ENCODE data around the gene THRA. TPM values are rescaled to one million over a fixed set of nuclear protein-coding genes. Genes with fewer than 3 reads are reported as not detected.

The THRA gene
- total and polyA plus RNA-seq, 2 donors (not counting 3 experiments of a cell fraction or from before 2014, with no cell fraction given), result 17.4 to 29.6 TPM

- H3K9ac ChIP-seq (replicated peaks; ENCODE audit: extremely low read depth, insufficient read depth, low read length), result peak within 1 kb of the TSS; percentile 46
- no peaks in the 10 kb centered on the region for H3K27me3 ChIP-seq (ENCODE audit: control insufficient read depth in 2 of 2, insufficient read depth in 2 of 2, low read length in 2 of 2)
- H3K4me3 ChIP-seq (replicated peaks in 1 of 3; ENCODE audit: insufficient read depth in 1 of 3, low read depth in 1 of 3, low read length in 3 of 3), result peak within 1 kb of the TSS in 1 of 3 experiments; percentile 5
- peak within 1 kb of the TSS; percentile 49 for H3K4me2 ChIP-seq (ENCODE audit: insufficient read depth, low read length)
- peak; percentile 31 for DNase-seq (ENCODE audit: low read depth, low spot score)
- peaks cover 56% of the 10 kb centered on the region for H3K4me1 ChIP-seq (ENCODE audit: control insufficient read depth, extremely low read depth, insufficient read depth, low read length)
- TF ChIP-seq FOS (IDR thresholded peaks at IDR 0.05; ENCODE audit: borderline replicate concordance, insufficient read depth, low read length) (no peak), MAX (IDR thresholded peaks at IDR 0.05; ENCODE audit: insufficient read depth, insufficient read length) (no peak), POLR2AphosphoS5 (IDR thresholded peaks at IDR 0.05; ENCODE audit: insufficient read depth, low read depth, low read length) (peak; percentile 43), GATA2 (IDR thresholded peaks at IDR 0.05; ENCODE audit: insufficient read depth, insufficient read length, low read depth, low read length) (no peak), EZH2 (IDR thresholded peaks at IDR 0.05; ENCODE audit: borderline replicate concordance, low read depth, low read length, severe bottlenecking) (no peak), JUN (IDR thresholded peaks at IDR 0.05; ENCODE audit: borderline replicate concordance, insufficient read depth, insufficient read length, low read depth) (no peak), MYC (IDR thresholded peaks at IDR 0.05; ENCODE audit: low read depth, low read length) (no peak), POLR2A (IDR thresholded peaks at IDR 0.05; ENCODE audit: low read depth, low read length) (no peak)
- H3K9me3 ChIP-seq (replicated peaks; ENCODE audit: control insufficient read depth, insufficient read depth, low read length), result no peaks in the 10 kb centered on the region
- ChIA-PET POLR2A (interaction anchor here (0.6 to 1.2 kb wide), 3 partner anchors 11 to 280 kb away, joined by 3 to 6 read pairs (median 5); no protein-coding TSS in a partner anchor), CTCF (interaction anchor here (1.2 to 10.7 kb wide), 13 partner anchors 11 to 152 kb away, joined by 3 to 246 read pairs (median 10); partner anchors contain the start of genes MED24, MSL1 and PSMD3)
- no peaks in the 10 kb centered on the region for H3K9me1 ChIP-seq (replicated peaks; ENCODE audit: control insufficient read depth, extremely low read depth, insufficient read depth, low read length)
- TSS peak; percentile 43 for BruUV-seq (replicated peaks)
- H3K36me3 ChIP-seq (ENCODE audit: control insufficient read depth in 2 of 2, extremely low read depth in 1 of 2, insufficient read depth in 2 of 2, low read length in 2 of 2), result peaks cover 0 to 3% of the 10 kb centered on the region in 2 experiments
- no peak for FAIRE-seq
- H4K20me1 ChIP-seq (replicated peaks; ENCODE audit: control insufficient read depth, extremely low read depth, insufficient read depth, low read length), result no peaks in the 10 kb centered on the region
- peaks cover 18% of the 10 kb centered on the region for H3K79me2 ChIP-seq (ENCODE audit: control insufficient read depth, insufficient read depth, low read length)
- peak within 1 kb of the TSS; percentile 88 for H3K27ac ChIP-seq (ENCODE audit: insufficient read depth, low read depth, low read length)
- H2AFZ ChIP-seq (ENCODE audit: low read depth, low read length), result peak within 1 kb of the TSS; percentile 36
- dilution Hi-C loops (cut with MboI; ENCODE audit: extremely low pct_ligation_motif_present, low sequenced_read_pairs) (no loop called here), intact Hi-C loops (cut with micrococcal nuclease) (loop anchor here (10.0 kb wide), 1 partner anchor 270 kb away; the partner anchor contains the start of gene CDC6)
Measured at GRCh38 chr17:40015005-40015997, 47.5 kb upstream of the THRA start, which contains the start of gene CSF3. Gene CSF3, plus strand, starts transcription at chr17:40015440. Its CDS starts 35 bp downstream, at chr17:40015475.

All from endothelial cell of umbilical vein (primary cell).